Ascending aorta (tissue), 2 donors: ENCODE results near the gene FDPS. TPM values are rescaled to one million over a fixed set of nuclear protein-coding genes. Genes with fewer than 3 reads are reported as not detected.

ENCODE experiments used
- DNase-seq, 2 donors: peaks; one replicate each; pipeline ENCODE4 v3.0.0-alpha.2; 2019; ENCODE audit warnings: low spot score in 2 of 2
- H3K27ac ChIP-seq, 2 donors: fragments of 200-600 bp; sonication (generic); one replicate each; pipeline ENCODE4 v1.5.1; 2016 to 2017; ENCODE audit warnings: mild to moderate bottlenecking in 1 of 2
- H3K27me3 ChIP-seq: fragments of 200-600 bp; sonication (generic); one replicate; pipeline ENCODE4 v1.5.1; 2017
- H3K36me3 ChIP-seq, 2 donors: fragments of 200-600 bp; sonication (generic); one replicate each; pipeline ENCODE4 v1.5.1; 2016
- H3K4me1 ChIP-seq, 2 donors: fragments of 200-600 bp; sonication (generic); one replicate each; pipeline ENCODE4 v1.5.1; 2016 to 2017; ENCODE audit warnings: mild to moderate bottlenecking in 1 of 2
- H3K4me3 ChIP-seq, 2 donors: fragments of 200-600 bp; sonication (generic); one replicate each; pipeline ENCODE4 v1.5.1; 2016 to 2017; ENCODE audit warnings: mild to moderate bottlenecking in 1 of 2
- H3K9me3 ChIP-seq, 2 donors: fragments of 200-600 bp; sonication (generic); one replicate each; pipeline ENCODE4 v1.5.1; 2016
- intact Hi-C: fragments of 100-400 bp; cut with DNase I; formaldehyde crosslinking; loops from one replicate; pipeline ENCODE4 v1.15.1; 2023
- total RNA-seq: library from RNA; depleted of rRNA; stranded (reverse); fragments of >200 nt; gene quantifications from one replicate; pipeline ENCODE4 v1.1.0, GENCODE V29; 2016
- TF ChIP-seq, protein P1 (sequence below), 3 experiments: fragments of 200-600 bp in 2 of 3; fragments of 450-650 bp in 1 of 3; sonication (generic) in 2 of 3; IDR thresholded peaks; one replicate each; pipeline ENCODE4 v1.5.1; 2016 to 2019; ENCODE audit warnings: antibody characterized with exemption in 3 of 3, mild to moderate bottlenecking in 1 of 3, moderate library complexity in 1 of 3

Gene FDPS
- total RNA-seq, 1 donor from 2014 or later, result 51.7 TPM

DNA sequence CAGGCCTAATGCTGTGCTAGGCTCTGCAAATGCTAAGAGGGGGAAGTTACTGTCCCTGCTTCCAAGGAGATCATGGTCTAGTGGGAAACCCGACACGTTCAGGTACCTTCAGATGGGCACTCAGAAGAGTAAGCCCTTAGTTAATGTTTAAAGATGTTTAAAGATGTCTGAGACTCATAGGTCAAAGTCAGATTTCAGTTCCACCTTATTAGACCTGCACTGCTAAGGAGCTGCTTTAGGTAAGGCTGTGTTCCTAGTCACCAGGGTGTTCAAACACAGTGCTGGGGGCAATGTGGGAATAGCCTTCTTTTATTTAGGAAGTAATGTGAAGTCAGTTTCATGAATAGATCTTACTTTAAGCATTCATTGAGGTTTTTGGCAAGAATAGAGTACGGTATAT lies 8.3 kb downstream of the FDPS start:
- TF ChIP-seq, protein P1, sequence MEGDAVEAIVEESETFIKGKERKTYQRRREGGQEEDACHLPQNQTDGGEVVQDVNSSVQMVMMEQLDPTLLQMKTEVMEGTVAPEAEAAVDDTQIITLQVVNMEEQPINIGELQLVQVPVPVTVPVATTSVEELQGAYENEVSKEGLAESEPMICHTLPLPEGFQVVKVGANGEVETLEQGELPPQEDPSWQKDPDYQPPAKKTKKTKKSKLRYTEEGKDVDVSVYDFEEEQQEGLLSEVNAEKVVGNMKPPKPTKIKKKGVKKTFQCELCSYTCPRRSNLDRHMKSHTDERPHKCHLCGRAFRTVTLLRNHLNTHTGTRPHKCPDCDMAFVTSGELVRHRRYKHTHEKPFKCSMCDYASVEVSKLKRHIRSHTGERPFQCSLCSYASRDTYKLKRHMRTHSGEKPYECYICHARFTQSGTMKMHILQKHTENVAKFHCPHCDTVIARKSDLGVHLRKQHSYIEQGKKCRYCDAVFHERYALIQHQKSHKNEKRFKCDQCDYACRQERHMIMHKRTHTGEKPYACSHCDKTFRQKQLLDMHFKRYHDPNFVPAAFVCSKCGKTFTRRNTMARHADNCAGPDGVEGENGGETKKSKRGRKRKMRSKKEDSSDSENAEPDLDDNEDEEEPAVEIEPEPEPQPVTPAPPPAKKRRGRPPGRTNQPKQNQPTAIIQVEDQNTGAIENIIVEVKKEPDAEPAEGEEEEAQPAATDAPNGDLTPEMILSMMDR (IDR thresholded peaks at IDR 0.05), result no peak
- peaks cover 9 to 30% of the 10 kb centered on the region in 2 donors for H3K36me3 ChIP-seq

DNA sequence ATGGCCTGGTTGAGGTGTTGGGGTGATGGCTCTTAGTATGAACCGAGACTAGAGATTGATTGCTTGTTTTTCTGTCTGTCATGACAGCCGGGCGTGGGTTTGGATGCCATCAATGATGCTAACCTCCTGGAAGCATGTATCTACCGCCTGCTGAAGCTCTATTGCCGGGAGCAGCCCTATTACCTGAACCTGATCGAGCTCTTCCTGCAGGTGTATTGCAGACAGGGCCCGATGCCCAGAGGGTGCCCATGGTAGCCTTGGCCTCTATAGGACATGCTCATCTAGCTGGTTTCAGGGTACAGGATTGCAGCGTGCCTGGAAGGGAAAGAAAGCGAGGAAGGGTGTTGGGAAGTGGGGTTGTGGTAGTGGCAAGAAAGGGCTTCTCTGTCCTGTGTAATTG lies 9.4 kb downstream of the FDPS start:
- H3K27me3 ChIP-seq, result no peaks in the 10 kb centered on the region
- H3K36me3 ChIP-seq, result peaks cover 9 to 27% of the 10 kb centered on the region in 2 donors
- no peak for DNase-seq
- TF ChIP-seq, protein P1 (IDR thresholded peaks at IDR 0.05), result no peak
- no peak overlapping the region for H3K27ac ChIP-seq
- no peak overlapping the region for H3K4me3 ChIP-seq
- peaks cover 6 to 15% of the 10 kb centered on the region in 2 donors for H3K4me1 ChIP-seq
- no peaks in the 10 kb centered on the region for H3K9me3 ChIP-seq
- intact Hi-C loops, result no loop called here

More for the DNA sequence above, 8.3 kb downstream of the FDPS start:
- Histone ChIP-seq H3K9me3 (no peaks in the 10 kb centered on the region), H3K27ac (no peak overlapping the region), H3K4me1 (peaks cover 4 to 10% of the 10 kb centered on the region in 2 donors), H3K27me3 (no peaks in the 10 kb centered on the region), H3K4me3 (no peak overlapping the region)
- no peak for DNase-seq
- intact Hi-C loops, result no loop called here

DNA sequence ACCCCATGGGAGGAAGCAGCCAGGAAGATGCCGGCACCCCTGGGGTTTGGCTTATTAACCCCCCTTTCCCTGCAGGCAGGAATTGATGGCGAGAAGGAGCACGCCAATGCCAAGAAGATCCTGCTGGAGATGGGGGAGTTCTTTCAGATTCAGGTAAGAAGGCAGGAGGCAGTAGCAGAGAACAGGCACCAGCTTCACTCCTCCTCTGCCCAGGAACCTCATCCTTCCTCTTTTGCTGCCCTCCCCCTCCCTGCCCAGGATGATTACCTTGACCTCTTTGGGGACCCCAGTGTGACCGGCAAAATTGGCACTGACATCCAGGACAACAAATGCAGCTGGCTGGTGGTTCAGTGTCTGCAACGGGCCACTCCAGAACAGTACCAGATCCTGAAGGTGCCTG lies 10.9 kb downstream of the FDPS start:
- no peak for DNase-seq
- no peak overlapping the region for H3K27ac ChIP-seq
- intact Hi-C loops, result no loop called here

DNA sequence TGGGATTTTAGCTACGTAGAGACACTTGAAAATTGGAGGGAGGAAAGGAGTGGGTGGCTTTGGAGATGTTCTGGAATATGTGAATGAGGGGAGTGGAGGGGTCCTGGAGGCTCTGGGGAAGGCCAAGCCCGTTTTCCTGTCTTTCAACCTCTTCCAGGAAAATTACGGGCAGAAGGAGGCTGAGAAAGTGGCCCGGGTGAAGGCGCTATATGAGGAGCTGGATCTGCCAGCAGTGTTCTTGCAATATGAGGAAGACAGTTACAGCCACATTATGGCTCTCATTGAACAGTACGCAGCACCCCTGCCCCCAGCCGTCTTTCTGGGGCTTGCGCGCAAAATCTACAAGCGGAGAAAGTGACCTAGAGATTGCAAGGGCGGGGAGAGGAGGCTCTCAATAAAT lies 11.6 kb downstream of the FDPS start:
- no peaks in the 10 kb centered on the region for H3K27me3 ChIP-seq
- peaks cover 7 to 17% of the 10 kb centered on the region in 2 donors for H3K4me1 ChIP-seq
- intact Hi-C loops, result loop anchor here (5.0 kb wide), 1 partner anchor 128 kb away; no protein-coding TSS in a partner anchor
- DNase-seq, result no peak
- H3K4me3 ChIP-seq, result peak overlapping the region; percentile 74 to 89
- TF ChIP-seq, protein P1 (IDR thresholded peaks at IDR 0.05), result no peak
- H3K9me3 ChIP-seq, result no peaks in the 10 kb centered on the region
- H3K36me3 ChIP-seq, result peaks cover under 1 to 9% of the 10 kb centered on the region in 2 donors
- H3K27ac ChIP-seq, result peak overlapping the region; percentile 96 to 97

More for the DNA sequence above, 10.9 kb downstream of the FDPS start:
- no peaks in the 10 kb centered on the region for H3K27me3 ChIP-seq
- no peak overlapping the region for H3K4me3 ChIP-seq
- TF ChIP-seq, protein P1 (IDR thresholded peaks at IDR 0.05), result no peak
- peaks cover 6 to 15% of the 10 kb centered on the region in 2 donors for H3K4me1 ChIP-seq
- H3K36me3 ChIP-seq, result peaks cover 6 to 14% of the 10 kb centered on the region in 2 donors
- no peaks in the 10 kb centered on the region for H3K9me3 ChIP-seq

DNA sequence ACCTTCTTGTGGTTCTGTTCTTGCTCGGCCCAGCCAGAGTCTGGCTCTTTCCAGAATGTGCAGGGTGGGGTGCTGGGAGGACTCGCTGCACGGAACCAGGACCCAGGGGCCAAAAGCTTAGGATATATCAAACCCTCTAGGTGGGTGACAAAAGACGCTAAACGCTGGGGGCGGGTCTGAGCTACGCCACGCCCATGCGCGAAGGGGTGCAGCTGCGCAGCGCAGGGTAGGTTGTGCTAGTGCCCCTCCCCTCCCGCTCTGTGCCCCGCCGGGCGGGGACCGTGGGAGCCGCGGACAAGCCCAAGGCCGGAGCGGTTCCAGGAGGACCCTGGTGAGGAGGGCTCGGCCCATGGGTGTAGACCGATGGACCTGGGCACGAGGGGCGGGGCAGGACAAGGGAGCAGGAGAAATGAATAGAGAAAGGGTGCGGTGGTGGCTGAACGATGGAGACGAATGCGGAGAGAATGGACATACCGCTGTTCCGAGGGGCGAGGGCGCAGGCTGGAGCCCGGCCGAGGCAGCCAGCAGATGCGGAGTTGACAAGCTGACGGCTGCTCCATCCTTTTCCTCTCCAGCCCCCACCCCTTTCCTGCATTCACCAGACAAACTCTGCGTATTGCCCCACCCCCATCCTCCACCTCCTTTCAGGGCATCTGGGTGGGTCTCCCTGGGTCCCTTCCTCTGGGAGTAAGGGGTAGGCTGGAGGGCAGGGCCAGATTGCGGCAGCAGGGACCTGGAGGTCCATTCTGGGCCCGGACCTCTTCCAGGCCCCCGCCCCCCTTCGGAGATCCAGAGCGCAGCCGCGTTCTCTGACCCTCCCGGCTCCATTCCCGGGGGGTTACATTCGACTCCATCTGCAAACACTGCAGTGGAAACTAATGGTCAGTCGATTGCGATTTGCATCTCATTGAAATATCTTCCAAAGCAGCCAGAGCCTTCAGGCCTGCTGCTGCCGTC lies 12.3 kb downstream of the FDPS start, which contains the start of gene RUSC1:
Gene RUSC1, plus strand, starts transcription at position 234 of the 957 bp plus-strand sequence. CDS start 880 bp downstream, outside the sequence.
- H3K27me3 ChIP-seq, result no peaks in the 10 kb centered on the region
- H3K9me3 ChIP-seq, result no peaks in the 10 kb centered on the region
- H3K36me3 ChIP-seq, result peaks cover 0 to 9% of the 10 kb centered on the region in 2 donors
- H3K27ac ChIP-seq, result peak within 1 kb of the TSS; percentile 96 to 97
- TF ChIP-seq, protein P1 (IDR thresholded peaks at IDR 0.05), result no peak
- peak; percentile 48 to 92 for DNase-seq
- peak within 1 kb of the TSS; percentile 74 to 89 for H3K4me3 ChIP-seq
- peaks cover 9 to 22% of the 10 kb centered on the region in 2 donors for H3K4me1 ChIP-seq
- intact Hi-C loops, result loop anchor here (5.0 kb wide), 1 partner anchor 129 kb away; no protein-coding TSS in a partner anchor
